Measurements from ENCODE around the gene HOTAIR. TPM values are rescaled to one million over a fixed set of nuclear protein-coding genes. Genes with fewer than 3 reads are reported as not detected.

Gene HOTAIR
- total and polyA plus RNA-seq, 8 donors, result not detected

DNA sequence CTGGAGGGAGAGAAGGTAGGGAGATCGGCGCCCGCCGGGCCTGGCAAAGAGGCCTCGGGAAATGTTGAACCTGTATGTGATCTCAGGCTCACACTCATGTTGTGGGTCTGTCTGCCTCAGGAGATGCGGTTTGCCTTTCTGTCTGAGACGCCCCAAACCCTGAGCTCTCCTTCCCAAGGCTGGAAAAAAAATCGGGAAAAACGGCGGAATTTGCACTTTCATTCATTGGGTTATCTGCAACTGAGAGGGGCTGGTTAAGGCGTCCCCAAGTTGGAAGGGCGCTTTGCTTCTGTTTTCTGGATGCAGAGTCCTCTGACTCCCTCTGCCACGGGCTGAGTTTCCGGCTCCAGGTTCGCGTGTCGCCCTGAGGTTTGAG, 20.2 kb upstream of the HOTAIR start:
- WGBS, 5 donors, result 5 to 7% (median 6%) methylated on average over 14 to 17 of the region's 17 CpGs
- TF ChIP-seq POLR2AphosphoS5 (IDR thresholded peaks at IDR 0.05), result no peak
- TF ChIP-seq EP300 (IDR thresholded peaks at IDR 0.05), result no peak
- TF ChIP-seq, protein P1, sequence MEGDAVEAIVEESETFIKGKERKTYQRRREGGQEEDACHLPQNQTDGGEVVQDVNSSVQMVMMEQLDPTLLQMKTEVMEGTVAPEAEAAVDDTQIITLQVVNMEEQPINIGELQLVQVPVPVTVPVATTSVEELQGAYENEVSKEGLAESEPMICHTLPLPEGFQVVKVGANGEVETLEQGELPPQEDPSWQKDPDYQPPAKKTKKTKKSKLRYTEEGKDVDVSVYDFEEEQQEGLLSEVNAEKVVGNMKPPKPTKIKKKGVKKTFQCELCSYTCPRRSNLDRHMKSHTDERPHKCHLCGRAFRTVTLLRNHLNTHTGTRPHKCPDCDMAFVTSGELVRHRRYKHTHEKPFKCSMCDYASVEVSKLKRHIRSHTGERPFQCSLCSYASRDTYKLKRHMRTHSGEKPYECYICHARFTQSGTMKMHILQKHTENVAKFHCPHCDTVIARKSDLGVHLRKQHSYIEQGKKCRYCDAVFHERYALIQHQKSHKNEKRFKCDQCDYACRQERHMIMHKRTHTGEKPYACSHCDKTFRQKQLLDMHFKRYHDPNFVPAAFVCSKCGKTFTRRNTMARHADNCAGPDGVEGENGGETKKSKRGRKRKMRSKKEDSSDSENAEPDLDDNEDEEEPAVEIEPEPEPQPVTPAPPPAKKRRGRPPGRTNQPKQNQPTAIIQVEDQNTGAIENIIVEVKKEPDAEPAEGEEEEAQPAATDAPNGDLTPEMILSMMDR (IDR thresholded peaks at IDR 0.05), result no peak
- no peak for TF ChIP-seq POLR2A (IDR thresholded peaks at IDR 0.05)
- peak overlapping the region; percentile 42 to 56 (median 54) for H3K4me3 ChIP-seq
- no peaks in the 10 kb centered on the region for H3K36me3 ChIP-seq
- no peak overlapping the region for H3K27ac ChIP-seq
- H3K4me1 ChIP-seq, result peaks cover 28 to 49% (median 43%) of the 10 kb centered on the region in 4 donors
- no peak for DNase-seq
- peaks cover 78 to 100% (median 100%) of the 10 kb centered on the region in 3 donors for H3K27me3 ChIP-seq
- H3K9me3 ChIP-seq, result no peaks in the 10 kb centered on the region
- intact Hi-C loops (cut with DNase I; ENCODE audit: low total_unique reads), result no loop called here

DNA sequence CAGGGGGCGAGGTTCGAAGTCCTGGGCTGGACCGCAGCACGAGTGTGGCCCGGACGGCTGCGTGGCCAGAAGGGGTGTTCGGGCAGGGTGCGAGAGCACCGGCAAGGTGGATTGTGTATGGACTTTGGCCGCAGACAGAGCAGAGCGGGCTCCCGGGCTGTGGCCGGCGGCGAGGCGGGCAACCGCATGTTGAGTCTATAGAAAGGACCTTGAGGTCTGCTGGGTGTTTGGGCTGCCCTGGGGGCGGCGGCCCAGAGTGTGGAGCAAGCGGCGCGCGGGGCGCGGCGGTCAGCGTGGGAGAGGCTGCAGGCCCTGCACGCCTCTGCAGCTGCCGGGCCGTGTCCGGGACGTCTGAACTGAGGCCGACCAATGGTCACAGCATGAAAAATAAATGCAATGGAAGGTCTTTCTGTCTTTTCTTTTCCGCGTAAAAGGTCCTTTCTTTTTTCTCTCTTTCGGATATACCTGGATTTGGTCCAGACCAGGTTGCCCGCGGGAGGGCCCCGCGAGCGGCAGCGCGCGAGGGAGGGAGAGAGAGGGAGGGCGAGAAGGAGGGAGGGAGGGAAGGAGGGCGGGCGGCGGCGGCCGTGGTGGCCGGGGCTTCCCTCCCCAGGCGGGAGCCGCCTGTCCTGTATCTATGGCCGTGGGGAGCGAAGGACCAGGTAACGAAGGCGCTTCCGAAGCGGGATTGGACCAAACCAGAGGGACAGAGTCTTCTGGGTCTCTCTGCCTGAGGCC, 19.7 kb upstream of the HOTAIR start:
- Histone ChIP-seq H3K27ac (no peak overlapping the region), H3K9me3 (no peaks in the 10 kb centered on the region), H3K27me3 (peaks cover 80 to 100% (median 100%) of the 10 kb centered on the region in 3 donors), H3K4me1 (peaks cover 24 to 46% (median 40%) of the 10 kb centered on the region in 4 donors), H3K36me3 (no peaks in the 10 kb centered on the region), H3K4me3 (peak overlapping the region in 3 of 4 donors; percentile 42 to 56 (median 55))
- 3 to 6% (median 4%) methylated on average over 51 to 60 of the region's 60 CpGs for WGBS, 5 donors
- TF ChIP-seq, protein P1 (IDR thresholded peaks at IDR 0.05), result no peak
- TF ChIP-seq POLR2AphosphoS5 (IDR thresholded peaks at IDR 0.05) (no peak), POLR2A (IDR thresholded peaks at IDR 0.05) (no peak), EP300 (IDR thresholded peaks at IDR 0.05) (no peak)
- intact Hi-C loops (cut with DNase I; ENCODE audit: low total_unique reads), result no loop called here
- DNase-seq, result no peak

DNA sequence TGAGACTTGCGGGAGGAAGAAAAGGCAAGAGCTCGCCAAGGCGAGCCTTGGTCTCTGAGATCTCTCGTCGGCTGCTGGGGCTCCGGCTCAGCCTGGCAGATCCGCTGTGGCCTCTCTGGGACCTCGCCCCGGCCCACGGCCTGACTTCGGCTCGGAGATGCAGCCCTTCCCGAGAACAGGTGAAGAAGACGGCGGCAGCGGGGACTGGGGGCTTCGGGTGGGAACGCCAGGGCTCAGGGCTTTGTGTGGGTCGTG, 19.2 kb upstream of the HOTAIR start:
- peaks cover 82 to 100% (median 100%) of the 10 kb centered on the region in 3 donors for H3K27me3 ChIP-seq
- H3K27ac ChIP-seq, result no peak overlapping the region
- no peaks in the 10 kb centered on the region for H3K36me3 ChIP-seq
- DNase-seq, result no peak
- peak overlapping the region in 1 of 4 donors; percentile 56 for H3K4me3 ChIP-seq
- intact Hi-C loops (cut with DNase I; ENCODE audit: low total_unique reads), result no loop called here
- peaks cover 24 to 46% (median 43%) of the 10 kb centered on the region in 4 donors for H3K4me1 ChIP-seq
- TF ChIP-seq, protein P1 (IDR thresholded peaks at IDR 0.05), result no peak
- no peak for TF ChIP-seq POLR2AphosphoS5 (IDR thresholded peaks at IDR 0.05)
- no peak for TF ChIP-seq EP300 (IDR thresholded peaks at IDR 0.05)
- TF ChIP-seq POLR2A (IDR thresholded peaks at IDR 0.05), result no peak
- H3K9me3 ChIP-seq, result no peaks in the 10 kb centered on the region
- 4 to 11% (median 7%) methylated on average over 12 to 19 of the region's 19 CpGs for whole genome bisulfite sequencing, 5 donors

DNA sequence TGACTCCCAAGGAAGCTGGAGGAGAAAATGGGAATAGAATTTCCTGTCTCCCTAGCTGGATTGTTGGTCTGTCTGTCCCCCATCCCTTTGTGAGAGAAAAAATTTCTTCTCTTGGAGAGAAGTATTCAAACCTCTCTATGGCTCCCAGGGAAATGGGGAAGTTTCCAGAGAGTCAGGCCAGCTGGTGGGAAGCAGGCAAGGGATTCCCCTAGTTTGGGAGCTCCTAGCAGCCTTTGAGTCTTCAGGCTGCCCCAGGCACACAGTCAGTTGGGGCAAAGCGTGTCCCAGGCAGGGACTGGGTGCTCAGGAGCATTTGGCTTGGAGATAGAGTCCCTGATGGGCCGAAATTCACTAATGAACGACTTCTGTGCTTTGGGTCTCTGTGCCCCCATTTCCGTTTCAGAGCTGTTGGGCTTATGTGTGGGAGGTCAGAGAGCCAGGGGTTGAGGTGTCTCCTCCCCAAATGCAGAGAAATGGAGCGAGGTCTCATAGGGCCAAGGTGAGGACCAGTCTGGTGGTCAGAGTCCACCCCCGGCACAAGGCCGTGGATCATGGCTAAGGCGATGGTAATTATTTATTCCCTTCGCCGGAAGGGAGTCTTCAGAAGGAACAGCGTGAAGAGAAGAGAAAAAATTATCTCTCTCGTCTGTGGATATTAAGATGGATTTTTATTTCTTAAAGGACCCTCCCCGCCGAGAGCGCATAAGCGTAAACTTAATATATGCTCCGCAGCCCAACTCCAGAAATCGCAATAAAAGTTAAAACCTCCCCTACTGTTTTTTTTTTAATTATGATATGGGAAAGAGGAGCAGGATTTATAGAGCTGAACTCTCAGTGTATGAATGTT, 18.6 kb upstream of the HOTAIR start:
- intact Hi-C loops (cut with DNase I; ENCODE audit: low total_unique reads), result no loop called here
- H3K4me1 ChIP-seq, result peaks cover 24 to 49% (median 44%) of the 10 kb centered on the region in 4 donors
- H3K4me3 ChIP-seq, result no peak overlapping the region
- no peaks in the 10 kb centered on the region for H3K36me3 ChIP-seq
- no peak for TF ChIP-seq POLR2AphosphoS5 (IDR thresholded peaks at IDR 0.05)
- TF ChIP-seq EP300 (IDR thresholded peaks at IDR 0.05), result no peak
- TF ChIP-seq, protein P1 (IDR thresholded peaks at IDR 0.05), result no peak
- TF ChIP-seq POLR2A (IDR thresholded peaks at IDR 0.05), result no peak
- no peak for DNase-seq
- whole genome bisulfite sequencing, 5 donors, result 25 to 30% (median 28%) methylated on average over 18 of the region's 18 CpGs
- peaks cover 85 to 100% (median 100%) of the 10 kb centered on the region in 3 donors for H3K27me3 ChIP-seq
- H3K9me3 ChIP-seq, result no peaks in the 10 kb centered on the region
- no peak overlapping the region for H3K27ac ChIP-seq

Measured in stomach (tissue), 9 donors.